GM18499 (cell line): Measurements from ENCODE around the gene CSNK1G2.

ENCODE experiments used
- ATAC-seq: cut with Tn5 transposase; IDR thresholded peaks from one replicate; pipeline ENCODE4 v1.9.1; 2021; ENCODE audit warnings: moderate number of reproducible peaks; ENCODE audit not compliant: insufficient read depth, unreplicated experiment

The CSNK1G2 gene

DNA sequence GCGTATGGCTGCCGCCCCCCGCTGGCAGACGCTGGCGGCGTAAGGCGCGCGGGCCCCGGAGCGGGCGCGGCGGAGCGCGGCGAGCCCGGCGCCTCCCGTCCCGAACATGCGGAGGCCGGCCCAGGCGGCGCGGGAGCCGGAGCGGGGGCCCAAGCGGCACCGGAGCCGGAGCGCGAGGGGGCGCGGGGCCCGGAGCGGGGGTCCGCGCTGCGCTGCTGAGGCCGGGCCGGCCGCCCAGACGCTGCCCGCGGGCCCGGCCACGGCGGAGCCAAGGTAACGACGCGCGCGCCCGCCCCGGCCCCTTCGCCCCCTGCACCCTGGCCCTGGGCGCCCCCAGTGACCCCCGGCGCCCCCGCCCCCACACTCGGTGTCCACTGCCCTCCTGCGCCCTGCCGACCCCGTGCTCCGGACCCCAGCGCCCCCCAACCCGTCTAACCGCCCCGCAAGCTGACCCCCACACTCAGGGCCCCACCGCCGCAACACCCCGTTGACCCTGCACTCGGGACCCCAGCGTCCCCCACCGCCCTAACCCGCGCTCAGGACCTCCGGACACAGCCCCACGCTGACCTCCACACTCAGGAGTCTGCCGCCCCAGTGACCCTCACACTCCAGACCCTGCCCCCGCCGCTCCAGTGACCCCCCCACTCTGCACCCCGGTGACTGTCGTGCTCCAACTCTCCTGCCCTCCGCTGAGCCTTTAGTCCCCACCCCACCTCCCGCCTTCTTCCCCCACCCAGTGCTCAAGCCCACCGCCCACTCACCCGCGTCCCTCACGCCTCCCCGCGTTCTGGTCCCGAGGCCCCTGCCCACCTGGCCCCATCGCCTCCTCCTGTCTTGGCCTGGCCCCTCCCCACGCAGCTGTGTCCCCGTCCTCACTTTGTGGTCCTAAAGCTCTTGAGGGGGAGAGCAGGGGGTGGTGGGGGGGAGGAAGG, at the start of gene CSNK1G2:
TSS of gene CSNK1G2 (plus strand) at position 27 of the 932 bp plus-strand sequence. CDS start 28,601 bp downstream, outside the sequence.
- no peak for ATAC-seq

DNA sequence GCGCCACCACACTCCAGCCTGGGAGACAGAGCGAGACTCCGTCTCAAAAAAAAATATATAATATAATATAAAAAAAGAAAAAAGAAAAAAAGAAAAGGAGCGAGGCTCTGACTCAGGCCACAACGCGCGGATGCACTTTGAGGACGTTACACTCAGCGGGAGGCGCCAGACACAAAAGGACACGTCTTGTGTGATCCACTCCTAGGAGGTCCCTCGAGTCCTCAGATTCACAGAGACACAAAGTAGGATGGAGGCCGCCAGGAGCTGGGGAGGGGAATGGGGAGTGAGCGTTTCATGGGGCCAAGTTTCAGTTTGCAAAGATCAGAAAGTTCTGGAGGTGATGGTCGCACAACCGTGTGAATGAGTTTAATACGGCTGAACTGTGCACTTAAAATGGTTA, 47.2 kb upstream of the CSNK1G2 start:
- ATAC-seq: no peak

DNA sequence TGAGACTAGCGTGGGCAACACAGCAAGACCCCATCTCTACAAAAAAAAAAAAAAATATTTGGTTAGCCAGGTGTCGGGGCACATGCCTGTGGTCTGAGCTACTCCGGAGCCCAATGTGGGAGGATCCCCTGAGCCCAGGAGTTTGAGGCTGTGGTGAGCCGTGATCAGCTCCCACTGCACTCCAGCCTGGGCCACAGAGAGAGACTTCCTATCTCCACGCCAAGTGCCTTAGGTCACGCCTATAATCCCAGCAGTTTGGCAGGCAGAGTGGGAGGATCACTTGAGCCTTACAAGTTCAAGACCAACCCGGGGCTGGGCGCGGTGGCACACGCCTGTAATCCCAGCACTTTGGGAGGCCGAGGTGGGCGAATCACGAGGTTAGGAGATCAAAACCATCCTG, 44.5 kb upstream of the CSNK1G2 start:
- no peak for ATAC-seq

DNA sequence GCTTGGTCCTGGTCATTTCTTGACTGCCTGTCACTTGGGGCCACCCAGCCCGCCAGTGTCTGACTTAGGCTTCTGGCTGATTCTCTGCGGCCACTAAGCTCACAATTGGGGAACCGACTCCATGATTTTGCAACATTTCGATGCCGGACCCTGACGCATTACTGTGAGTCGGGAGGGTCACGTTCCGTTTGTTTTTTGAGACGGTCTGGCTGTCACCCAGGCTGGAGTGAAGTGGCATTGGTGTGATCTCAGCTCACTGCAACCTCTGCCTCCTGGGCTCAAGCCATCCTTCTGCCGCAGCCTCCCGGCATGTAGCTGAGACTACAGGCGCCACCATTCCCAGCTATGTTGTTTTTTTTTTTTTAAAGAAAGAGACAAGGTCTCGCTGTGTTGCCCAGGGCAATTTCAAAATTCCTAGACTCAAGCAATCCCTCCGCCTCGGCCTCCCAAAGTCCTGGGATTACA, 39.0 kb upstream of the CSNK1G2 start:
- ATAC-seq: no peak

DNA sequence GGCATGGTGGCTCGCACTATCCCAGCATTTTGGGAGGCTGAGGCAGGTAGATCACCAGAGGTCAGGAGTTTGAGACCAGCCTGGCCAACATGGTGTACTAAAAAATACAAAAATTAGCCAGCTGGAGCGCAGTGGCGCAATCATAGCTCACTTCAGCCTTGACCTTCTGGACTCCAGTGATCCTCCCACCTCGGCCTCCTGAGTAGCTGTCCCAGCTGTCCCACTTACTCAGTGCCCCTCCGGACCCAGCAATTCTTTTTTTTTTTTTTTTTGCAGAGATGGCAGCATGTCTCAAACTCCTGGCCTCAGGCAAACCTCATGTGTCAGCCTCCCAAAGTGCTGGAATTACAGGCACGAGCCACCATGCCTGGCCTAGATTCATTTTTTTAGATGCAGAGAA, 38.0 kb upstream of the CSNK1G2 start:
- ATAC-seq: no peak

DNA sequence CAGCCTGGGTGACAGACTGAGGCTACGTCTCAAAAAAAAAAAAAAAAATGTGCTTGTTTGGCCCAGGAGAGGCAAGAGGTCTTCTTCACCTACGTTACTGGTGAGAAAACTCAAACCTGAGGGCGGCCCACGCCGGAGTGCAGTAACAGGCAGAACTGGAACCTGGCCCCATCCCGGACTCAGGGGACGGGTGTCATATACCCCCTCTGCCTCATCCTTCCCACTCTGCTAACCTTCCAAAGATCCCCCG, 36.2 kb upstream of the CSNK1G2 start:
- peak; percentile 19 for ATAC-seq

DNA sequence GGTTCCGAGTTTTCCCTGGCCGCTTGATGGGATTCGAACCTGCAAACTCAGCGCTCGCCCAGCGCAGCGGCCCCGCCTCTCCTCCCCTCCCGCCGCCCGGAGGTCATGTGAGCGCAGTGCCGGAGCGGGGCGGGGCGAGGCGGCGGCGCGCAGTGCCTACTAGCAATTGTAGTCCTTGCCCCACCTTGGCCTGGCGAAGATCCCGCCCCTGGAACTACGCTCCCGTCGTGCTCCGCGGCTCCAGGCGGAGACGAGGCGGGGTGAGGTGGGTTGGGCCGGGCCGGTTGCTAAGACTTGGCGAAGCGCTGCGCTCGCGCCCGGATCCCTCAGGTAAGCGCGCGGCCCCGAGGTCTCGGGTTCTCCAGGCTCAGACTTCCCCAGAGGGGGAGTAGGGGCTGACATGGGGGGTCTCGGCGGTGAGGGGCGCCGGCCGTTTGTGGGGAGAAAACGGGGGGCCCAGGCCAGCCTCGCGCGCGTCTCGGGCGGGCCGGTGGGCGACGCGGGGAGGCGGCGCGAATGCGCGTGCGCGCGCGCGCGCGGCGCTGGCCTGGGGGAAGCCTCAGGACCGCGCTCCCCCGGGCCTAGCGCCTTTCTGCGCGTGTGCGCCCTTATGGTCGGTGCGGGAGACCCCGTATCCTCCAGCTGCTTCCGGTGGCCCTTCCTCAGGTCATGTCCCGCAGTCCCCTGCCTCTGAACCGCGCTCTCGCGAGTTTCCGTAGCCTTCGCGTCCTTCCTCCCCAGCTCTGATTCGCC, 35.7 kb upstream of the CSNK1G2 start, which contains the start of the genes ADAT3 and SCAMP4:
TSS of gene ADAT3 (plus strand) at position 290 of the 753 bp plus-strand sequence. CDS start 6,649 bp downstream, outside the sequence.
TSS of gene SCAMP4 (plus strand) at position 290 of the 753 bp plus-strand sequence. CDS start 9,621 bp downstream, outside the sequence.
- peak; percentile 46 for ATAC-seq

DNA sequence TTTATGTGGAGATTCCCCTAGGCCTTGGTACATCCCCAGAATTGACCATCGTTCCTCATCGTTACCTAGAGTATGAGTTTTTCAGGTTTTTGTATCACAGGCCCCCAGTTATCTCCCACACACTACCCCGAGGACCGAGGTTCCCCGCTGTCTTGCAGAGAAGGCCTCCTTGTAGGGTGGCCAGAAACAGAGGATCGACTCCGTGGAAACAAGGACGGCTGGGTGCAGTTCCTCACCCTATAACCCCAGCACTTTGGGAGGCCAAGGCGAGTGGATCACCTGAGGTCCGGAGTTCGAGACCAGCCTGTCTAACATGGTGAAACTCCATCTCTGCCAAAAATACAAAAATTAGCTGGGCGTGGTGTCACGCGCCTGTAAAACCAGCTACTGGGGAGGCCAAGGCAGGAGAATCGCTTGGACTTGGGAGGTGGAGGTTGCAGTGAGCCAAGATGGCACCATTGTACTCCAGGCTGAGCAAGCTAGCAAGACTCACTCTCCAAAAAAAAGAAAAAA, 35.1 kb upstream of the CSNK1G2 start:
- ATAC-seq: no peak

DNA sequence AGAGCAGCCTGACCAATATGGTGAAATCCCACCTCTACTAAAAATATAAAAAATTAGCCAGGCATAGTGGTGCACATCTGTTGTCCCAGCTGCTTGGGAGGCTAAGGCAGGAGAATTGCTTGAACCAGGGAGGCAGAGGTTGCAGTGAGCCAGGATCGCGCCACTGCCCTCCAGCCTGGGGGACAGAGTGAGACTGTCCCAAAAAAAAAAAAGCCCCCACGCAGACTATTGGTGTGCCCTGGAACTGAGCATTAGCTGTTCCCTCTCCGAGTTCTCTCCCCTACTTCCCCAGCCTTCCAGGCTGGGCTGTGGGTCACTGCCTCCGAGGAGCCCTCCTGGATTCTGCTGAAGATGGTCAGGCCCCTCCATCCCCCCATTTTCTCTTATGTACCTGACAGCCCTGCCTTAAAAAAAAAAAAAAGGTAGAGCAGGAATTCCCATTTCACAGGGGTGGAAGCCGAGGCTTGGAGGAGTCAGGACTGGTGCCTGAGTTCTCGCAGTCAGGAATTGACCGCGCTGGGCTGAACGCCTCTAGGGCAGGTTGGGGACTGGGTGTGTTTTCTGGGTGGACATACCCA, 33.9 kb upstream of the CSNK1G2 start:
- ATAC-seq: no peak

DNA sequence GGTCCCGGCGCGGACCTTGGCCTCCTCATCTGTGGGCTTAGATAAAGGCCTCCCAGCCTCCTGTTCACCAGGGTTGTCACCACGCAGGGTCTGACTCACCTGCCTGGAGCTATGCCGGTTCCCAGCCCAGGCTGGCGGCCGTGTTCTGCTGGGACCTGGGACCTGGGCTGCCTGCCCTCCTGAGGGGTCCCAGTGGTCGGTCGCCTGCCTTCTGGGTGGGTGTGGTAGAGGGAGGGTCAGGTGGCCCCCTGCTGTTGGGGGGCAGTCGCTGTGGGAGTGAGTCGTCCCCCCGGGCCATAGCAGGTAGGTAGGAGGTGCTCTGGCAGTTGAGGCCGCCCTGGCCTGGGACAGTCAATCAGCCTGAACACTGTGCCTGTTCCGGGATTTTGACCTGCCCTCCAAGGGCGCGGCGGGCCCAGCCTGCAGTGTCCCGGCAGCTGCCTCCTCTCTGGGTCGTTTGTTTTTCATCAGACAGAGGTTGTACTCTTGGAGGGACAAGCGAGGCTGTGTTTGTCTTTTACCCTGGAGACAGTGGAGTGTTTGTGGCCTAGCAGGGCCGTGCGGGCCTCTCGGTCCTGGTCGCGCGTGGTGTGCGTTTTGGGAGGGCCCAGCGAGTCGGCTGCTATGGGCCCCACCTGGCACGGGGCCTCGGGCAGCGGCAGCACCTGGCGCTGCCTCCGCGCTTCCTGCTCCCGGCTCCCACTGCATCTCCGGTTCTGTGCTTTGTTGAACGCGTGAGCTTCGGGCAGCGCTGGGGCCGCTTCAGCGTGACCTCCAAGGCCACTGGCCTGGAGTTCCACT, 33.2 kb upstream of the CSNK1G2 start:
- no peak for ATAC-seq

DNA sequence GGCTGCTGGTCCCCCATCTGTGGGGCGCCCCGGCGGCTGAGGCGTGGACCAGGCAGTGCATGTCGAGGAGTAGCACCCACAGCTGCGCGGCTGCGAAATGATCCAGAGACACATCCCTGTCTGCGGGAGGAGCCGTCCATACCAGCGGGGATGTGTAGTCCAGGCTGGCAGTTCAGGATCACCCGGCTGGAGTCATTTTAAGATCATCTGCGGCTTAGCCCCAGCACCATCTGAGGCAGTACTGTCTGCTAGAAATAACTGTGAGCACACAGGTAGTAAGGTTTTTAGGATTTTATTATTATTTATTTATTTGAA, 32.7 kb upstream of the CSNK1G2 start:
- no peak for ATAC-seq

DNA sequence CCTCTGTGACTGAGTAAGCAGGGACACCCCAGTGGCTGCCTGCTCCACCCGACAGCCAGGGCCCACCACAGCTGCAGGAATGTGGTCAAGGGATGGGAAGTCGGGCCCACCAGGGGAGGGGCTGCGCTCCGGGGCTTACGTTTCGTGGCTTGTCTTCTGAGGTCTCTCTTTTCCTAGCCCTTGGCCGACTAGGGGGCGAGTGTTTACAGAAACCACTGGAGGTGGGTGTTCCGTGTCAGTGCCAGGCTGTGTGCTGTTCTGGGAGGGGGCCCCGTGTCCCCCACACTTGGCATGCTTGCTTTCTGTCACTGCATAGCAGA, 31.3 kb upstream of the CSNK1G2 start:
- ATAC-seq: no peak

DNA sequence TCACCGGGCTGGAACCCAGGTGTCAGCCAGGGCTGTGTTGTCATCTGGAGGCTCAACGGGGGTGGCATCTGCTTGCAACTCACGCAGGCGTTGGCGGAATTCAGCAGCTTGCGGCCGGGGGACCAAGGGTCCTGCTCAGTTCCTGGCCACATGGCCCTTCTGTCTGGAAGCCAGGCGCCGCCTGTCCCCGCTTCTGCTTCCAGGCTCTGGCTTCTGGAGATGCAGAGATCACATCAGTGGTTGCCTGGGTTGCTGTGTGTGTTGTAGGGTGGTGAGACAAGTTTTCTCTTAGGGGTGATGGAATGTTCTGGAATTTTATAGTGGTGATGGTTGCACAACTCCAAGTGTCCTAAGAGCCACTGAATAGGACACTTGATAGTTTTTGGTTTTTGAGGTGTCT, 30.8 kb upstream of the CSNK1G2 start:
- no peak for ATAC-seq

DNA sequence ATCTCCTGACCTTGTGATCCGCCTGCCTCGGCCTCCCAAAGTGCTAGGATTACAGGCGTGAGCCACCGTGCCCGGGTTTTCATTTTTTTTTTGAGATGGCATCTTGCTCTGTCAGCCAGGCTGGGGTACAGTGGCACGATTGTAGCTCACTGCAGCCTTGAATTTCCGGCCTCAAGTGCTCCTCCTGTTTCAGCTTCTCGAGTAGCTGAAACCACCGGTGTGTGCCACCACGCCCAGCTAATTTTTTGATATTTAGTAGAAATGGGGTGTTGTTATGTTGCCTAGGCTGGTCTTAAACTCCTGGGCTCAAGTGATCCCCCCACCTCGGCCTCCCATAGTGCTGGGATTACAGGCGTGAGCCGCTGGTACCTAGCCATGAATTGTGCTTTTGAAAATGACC, 29.9 kb upstream of the CSNK1G2 start:
- ATAC-seq: no peak

DNA sequence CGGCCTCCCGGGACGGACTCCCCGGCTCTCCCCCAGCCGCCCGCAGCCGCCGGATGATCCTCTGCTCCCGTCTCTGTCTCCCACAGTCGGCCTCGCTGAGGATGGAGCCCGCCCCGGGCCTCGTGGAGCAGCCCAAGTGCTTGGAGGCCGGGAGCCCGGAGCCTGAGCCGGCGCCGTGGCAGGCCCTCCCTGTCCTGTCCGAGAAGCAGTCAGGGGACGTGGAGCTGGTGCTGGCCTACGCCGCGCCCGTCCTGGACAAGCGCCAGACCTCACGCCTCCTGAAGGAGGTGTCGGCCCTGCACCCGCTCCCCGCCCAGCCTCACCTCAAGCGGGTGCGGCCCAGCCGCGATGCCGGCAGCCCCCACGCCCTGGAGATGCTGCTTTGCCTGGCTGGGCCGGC, 29.0 kb upstream of the CSNK1G2 start:
- ATAC-seq: no peak

DNA sequence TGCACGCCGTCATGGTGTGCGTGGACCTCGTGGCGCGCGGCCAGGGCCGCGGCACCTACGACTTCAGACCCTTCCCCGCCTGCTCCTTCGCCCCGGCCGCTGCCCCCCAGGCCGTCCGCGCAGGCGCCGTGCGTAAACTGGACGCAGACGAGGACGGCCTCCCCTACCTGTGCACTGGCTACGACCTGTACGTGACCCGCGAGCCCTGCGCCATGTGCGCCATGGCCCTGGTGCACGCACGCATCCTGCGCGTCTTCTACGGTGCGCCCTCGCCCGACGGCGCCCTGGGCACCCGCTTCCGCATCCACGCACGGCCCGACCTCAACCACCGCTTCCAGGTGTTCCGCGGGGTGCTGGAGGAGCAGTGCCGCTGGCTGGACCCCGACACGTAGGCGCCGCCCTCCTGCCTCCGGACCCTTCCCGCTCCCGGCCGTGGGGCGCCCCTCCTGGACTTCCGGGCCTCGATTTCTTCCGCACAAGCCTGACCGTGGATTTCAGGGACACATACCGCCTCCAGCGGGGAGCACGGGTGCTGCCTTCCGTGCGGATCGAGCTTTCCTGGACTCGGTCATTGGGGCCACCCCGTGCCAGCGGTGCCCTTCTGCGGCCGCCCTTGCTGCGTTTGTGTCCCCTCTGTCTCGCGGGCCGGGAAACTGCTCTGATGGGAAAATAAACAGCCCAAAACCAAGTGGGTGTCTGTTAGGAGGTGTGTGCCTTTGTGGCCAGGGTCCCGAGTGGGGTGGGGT, 28.0 kb upstream of the CSNK1G2 start:
- no peak for ATAC-seq

DNA sequence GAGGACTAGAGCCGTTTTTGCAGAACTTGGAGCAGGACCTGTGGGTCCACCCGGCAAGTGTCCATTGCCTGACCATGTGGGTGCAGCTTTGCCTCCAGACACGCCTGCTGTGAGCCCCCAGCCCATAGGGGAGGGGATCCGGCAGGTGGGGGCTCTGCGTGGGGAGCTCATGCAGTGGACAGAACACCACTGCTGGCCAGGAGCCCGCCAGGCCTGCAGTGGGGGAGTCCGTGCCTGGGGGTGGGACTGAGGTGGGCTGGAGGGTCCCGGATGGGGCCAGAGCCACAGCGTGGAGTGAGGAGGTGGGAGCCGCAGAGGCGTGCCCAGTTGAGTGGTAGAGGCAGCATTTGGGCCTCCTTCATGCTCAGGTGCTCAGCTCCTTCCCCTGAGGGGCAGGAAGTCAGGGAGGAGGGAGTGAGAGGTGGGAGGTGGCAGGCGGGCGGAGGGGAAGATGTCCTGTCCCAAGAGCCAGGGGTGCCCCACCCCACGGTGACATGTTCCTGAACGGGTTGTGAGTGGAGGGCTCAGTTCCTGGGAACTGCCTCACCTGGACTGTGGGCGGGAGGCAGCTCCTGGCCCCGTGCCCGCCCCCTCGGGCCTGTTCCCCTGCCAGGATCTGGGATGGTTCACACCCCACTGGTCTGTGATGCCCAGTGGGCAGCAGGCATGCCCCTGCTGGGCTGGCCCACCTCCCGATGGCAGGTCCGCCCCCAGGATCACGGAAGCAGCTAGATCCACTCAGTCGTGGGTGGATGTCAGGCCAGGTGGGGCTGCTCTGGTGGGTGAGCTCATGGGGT, 27.0 kb upstream of the CSNK1G2 start:
- no peak for ATAC-seq

DNA sequence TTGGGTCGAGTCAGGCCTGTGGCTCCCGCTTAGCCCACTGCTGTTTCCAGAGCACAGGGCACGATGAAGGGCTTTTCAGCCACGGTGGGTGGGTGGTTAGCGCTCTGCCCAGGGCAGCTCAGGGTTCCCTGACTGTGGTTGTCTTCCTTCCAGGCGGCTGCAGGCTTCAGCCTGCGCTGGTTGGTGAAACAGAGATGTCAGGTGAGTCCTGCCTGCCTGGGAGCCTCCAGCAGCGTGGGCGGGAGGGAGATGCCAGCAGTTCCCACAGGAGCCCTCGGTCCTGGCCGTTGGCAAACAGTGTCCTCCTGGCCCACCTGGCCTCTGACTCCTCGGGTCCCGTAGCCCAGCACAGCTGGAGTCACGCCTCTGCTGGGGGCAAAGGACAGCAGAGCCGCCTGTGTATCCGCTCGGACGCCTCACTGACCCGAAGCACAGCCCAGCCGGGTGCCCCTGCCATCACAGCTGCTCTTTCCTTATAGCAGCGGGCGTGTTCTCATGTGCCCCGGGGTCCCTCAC, 26.1 kb upstream of the CSNK1G2 start:
- ATAC-seq: no peak

DNA sequence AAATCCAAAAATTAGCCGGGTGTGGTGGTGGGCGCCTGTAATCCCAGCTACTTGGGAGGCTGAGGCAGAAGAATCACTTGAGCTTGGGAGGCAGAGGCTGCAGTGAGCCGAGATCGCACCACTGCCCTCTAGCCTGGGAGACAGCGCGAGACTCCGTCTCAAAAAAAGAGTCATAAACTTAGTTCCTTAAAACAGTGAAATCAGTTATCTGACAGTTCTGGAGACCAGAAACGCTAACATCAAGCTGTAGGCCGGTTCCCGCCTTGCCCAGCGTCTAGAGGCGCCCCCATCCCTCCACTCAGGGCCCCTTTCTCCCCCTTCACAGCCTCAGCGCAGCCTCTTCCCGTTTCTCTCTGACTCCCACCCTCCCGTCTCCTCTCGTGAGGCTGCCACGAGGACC, 23.8 kb upstream of the CSNK1G2 start:
- no peak for ATAC-seq
